ENCODE results near the gene POMGNT1.

Gene POMGNT1

DNA sequence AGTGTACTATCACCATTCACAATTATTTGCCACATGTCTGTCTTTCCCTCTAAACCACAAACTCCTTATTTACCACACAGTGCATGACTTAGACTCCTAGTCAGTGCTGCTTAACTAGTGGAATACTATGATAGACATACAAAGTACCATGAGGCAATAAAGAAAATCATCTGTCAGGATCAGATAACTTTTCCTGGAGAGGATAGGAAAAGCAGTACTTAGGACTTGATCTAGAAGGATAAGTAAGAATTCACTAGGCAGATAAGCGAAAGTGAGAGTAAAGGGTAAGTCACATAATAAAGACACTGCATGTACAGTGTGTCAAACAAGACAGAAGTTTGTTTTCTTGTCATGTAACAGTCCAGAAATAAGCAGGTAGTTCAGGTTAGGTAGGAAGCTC lies 44.5 kb downstream of the POMGNT1 start:
- H3K4me3 ChIP-seq (ENCODE audit: low read depth, low read length), result no peak overlapping the region
- no peak for DNase-seq (ENCODE audit: low read depth)
- TF ChIP-seq, protein P1, sequence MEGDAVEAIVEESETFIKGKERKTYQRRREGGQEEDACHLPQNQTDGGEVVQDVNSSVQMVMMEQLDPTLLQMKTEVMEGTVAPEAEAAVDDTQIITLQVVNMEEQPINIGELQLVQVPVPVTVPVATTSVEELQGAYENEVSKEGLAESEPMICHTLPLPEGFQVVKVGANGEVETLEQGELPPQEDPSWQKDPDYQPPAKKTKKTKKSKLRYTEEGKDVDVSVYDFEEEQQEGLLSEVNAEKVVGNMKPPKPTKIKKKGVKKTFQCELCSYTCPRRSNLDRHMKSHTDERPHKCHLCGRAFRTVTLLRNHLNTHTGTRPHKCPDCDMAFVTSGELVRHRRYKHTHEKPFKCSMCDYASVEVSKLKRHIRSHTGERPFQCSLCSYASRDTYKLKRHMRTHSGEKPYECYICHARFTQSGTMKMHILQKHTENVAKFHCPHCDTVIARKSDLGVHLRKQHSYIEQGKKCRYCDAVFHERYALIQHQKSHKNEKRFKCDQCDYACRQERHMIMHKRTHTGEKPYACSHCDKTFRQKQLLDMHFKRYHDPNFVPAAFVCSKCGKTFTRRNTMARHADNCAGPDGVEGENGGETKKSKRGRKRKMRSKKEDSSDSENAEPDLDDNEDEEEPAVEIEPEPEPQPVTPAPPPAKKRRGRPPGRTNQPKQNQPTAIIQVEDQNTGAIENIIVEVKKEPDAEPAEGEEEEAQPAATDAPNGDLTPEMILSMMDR (IDR thresholded peaks at IDR 0.05; ENCODE audit: insufficient read depth, low read depth, low read length, missing control alignments), result no peak

DNA sequence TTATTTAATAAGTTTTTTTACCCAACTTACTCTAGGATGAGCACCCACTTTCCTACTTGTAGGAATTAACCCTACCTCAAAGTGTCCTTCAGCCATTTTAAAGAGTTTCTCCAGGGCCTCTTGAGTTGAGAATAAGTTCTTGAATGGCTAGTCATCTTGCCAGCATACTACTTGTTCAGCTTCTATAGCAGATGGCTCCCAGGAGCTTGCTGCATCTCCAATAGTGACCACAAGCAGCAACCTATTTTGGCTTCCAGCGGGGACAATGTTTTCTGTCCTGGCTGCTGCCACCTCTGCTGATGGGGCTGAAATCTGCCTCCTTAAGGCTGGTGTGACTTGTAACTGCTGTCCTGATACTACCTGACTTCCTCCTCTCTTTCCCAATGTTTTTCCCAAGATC lies 45.0 kb downstream of the POMGNT1 start:
- DNase-seq (ENCODE audit: low read depth), result no peak
- TF ChIP-seq, protein P1 (IDR thresholded peaks at IDR 0.05; ENCODE audit: insufficient read depth, low read depth, low read length, missing control alignments), result no peak

DNA sequence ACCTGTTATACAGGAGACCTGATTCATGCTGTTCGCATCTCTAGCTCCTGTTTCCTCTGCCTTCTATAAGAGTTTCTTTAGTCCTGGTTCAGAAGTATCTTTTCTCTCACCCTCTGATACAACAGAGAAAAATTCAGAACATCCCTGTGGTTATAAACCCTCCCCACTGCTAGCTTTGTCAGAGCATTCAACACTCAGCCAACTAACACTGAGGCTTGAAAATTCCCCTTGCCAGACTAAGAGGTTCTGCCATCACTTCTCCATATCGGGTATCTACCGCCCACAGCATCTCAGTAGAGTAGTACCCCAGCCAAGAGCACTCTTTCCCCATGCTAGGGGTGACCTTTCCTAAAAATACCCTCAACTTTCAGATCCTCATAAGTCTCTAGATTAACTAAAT lies 46.2 kb downstream of the POMGNT1 start:
- DNase-seq (ENCODE audit: low read depth), result peak; percentile 33
- TF ChIP-seq, protein P1 (IDR thresholded peaks at IDR 0.05; ENCODE audit: insufficient read depth, low read depth, low read length, missing control alignments), result no peak
- H3K4me3 ChIP-seq (ENCODE audit: low read depth, low read length), result no peak overlapping the region

More for the DNA sequence above, 45.0 kb downstream of the POMGNT1 start:
- no peak overlapping the region for H3K4me3 ChIP-seq (ENCODE audit: low read depth, low read length)

DNA sequence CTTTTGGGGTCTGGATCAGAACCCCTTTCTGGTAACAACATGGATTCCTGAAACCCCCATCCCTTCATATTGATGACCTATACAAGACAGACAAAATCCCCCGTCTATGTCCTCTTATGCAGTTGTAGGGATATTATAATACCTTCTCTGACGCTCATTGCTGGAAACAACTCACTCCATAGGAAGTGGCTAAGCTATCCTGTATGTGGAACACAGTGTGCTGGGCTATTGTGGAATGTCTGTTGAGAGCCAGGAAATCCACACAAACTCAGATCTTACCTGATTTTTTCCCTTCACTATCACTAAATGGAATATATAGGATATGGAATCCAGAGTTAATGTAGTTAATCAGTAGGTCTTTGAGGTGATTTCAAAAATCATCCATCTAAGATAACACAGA lies 48.1 kb downstream of the POMGNT1 start:
- no peak overlapping the region for H3K4me3 ChIP-seq (ENCODE audit: low read depth, low read length)
- DNase-seq (ENCODE audit: low read depth), result no peak
- TF ChIP-seq, protein P1 (IDR thresholded peaks at IDR 0.05; ENCODE audit: insufficient read depth, low read depth, low read length, missing control alignments), result no peak

DNA sequence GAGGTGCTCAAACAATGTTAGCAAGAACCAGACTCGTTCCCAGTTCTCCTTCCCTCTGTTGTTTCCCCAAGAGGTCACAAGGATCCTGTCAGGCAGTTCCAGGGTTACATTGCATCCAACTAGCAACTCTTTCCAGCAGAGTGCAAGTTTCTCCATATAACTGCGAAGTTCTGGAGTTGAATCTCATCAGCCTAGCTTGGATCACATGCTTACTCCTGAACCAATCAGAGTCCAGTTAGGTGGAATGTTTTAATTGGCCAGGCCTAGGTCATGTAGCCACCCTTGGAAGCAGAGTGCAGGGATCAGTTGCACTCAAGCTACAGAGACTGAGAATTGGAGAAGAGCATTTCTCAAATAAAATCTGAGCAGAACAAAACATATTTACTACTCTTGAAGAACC lies 49.9 kb downstream of the POMGNT1 start:
- no peak for DNase-seq (ENCODE audit: low read depth)
- H3K4me3 ChIP-seq (ENCODE audit: low read depth, low read length), result no peak overlapping the region
- TF ChIP-seq, protein P1 (IDR thresholded peaks at IDR 0.05; ENCODE audit: insufficient read depth, low read depth, low read length, missing control alignments), result no peak

Measured in GM12865 (cell line).